GM12875 (cell line): Measurements from ENCODE around the gene ARHGAP45.
"Not testable (repeated sequence)": the region's sequence is repeated elsewhere in the genome, so short reads cannot be mapped to it uniquely, and the experiment has no call there.

ENCODE experiments used
- H3K4me3 ChIP-seq: one replicate; pipeline ENCODE4 v1.5.1; 2011; ENCODE audit warnings: low read depth, low read length, control low read depth
- TF ChIP-seq, protein P1 (sequence below): IDR thresholded peaks from 2 replicates; pipeline ENCODE4 v1.5.1; 2011; ENCODE audit warnings: low read depth, mild to moderate bottlenecking, control low read depth, inconsistent platforms, low read length, moderate library complexity, borderline replicate concordance; ENCODE audit not compliant: insufficient read depth

Gene ARHGAP45

DNA sequence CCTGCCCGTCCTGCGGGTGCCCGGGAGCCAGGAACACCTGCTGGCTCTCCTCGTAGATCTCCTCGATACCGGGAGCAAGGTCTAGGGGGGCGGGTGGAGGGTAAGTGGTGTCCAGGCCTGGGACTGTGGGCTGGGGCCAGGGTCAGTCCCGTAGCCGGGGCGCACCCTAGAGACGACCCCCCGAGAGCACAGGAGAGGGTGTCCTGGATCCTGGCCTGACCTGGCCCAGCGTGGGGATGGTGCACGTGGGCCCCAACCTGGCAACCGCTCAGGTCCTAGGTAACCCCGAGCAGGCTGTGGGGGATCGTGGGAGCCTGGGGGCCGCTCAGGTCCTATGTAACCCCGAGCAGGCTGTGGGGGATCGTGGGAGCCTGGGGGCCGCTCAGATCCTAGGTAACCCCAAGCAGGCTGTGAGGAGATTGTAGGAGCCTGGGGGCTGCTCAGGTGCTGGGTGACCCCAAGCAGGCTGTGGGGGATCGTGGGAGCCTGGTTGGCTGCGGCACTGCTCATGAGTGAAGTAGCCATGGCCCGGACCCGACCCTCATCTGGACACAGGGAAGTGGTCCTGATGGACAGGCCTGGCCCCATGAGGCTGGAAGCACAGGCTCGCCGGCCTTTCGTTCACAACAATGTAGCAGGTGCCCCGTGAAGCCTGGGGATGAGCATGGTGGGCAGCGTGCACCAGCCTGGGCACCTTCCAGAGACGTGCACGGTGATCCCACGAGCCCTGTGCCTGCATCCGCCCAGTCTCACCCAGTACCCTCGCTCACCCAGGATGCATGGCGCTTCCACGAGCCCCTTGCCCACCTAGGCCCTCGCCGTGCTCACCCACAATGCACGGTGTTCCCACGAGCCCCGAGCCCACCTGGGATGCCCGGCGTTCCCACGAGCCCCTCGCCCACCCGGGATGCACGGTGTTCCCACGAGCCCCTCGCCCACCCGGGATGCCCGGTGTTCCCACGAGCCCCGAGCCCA, 43.0 kb downstream of the ARHGAP45 start:
- TF ChIP-seq, protein P1, sequence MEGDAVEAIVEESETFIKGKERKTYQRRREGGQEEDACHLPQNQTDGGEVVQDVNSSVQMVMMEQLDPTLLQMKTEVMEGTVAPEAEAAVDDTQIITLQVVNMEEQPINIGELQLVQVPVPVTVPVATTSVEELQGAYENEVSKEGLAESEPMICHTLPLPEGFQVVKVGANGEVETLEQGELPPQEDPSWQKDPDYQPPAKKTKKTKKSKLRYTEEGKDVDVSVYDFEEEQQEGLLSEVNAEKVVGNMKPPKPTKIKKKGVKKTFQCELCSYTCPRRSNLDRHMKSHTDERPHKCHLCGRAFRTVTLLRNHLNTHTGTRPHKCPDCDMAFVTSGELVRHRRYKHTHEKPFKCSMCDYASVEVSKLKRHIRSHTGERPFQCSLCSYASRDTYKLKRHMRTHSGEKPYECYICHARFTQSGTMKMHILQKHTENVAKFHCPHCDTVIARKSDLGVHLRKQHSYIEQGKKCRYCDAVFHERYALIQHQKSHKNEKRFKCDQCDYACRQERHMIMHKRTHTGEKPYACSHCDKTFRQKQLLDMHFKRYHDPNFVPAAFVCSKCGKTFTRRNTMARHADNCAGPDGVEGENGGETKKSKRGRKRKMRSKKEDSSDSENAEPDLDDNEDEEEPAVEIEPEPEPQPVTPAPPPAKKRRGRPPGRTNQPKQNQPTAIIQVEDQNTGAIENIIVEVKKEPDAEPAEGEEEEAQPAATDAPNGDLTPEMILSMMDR = no peak
- no peak overlapping the region for H3K4me3 ChIP-seq

DNA sequence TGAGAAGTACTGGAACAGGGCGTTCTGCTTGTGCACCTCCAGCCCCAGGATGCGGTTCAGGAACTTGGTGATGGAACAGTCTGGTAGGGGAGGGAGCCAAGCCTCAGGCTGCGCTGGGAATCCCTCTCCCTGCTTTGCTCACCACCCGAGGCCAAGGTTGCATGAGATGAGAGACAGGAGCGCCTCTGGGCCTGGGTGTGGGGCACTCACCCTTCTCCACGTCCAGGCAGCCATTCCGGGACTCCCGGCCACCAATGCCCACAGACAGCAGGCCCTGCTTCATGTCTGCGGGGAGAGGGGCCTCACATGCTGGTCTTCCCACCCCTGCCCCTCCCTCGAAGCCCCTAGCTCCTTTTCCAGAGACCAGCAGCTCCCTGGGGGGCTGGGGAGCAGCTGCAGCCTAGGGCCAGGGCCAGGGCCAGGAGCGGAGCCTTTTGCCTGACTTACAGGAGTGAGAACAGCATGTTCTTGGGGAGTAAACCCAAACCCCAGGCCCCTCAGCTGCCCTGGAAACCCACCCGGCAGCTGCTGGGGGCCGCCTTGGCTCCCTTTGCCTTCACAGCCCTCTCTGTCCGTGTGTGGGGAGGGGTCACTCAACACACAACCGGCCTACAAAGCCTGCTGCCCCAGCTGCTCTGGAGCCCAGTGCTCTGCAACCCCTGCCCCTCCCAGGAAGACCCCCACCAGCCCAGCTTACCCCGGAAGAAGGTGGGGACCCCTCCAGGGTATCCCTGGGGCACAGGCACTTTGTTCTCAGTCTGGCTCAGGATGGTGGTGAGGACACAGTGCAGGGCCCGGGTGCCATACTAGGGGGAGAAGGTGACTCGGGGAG, 44.1 kb downstream of the ARHGAP45 start:
- TF ChIP-seq, protein P1 = no peak
- H3K4me3 ChIP-seq = no peak overlapping the region

DNA sequence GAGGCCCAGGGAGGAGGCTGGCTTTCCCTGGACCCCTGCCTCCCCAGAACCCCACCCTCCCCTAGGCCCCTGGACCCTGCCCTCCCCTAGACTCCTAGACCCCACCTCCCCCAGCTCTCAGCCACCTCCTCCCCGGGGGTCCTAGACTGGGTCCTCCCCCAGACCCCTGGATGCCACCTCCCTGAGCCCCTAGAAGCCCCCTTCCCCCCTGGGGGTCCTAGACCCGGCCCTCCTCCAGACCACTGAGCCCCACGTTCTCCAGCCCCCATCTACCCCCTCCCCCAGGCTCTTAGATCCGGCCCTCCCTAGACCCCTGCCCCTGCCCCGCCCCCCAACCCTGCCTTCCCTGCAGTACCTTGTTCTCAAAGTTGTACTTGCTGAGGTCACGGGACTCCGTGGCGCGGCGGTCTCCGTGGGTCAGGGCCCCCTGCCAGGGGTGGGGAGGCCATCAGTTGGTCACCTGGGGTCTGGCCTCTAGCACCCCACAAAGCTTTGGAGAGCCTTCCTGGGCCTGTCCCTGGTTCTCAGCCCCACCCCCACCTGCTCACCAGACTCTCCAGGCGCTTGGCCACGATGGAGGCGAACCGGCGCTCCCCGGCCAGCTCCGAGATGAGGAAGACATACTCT, 44.8 kb downstream of the ARHGAP45 start:
- H3K4me3 ChIP-seq = no peak overlapping the region
- TF ChIP-seq, protein P1 = no peak

DNA sequence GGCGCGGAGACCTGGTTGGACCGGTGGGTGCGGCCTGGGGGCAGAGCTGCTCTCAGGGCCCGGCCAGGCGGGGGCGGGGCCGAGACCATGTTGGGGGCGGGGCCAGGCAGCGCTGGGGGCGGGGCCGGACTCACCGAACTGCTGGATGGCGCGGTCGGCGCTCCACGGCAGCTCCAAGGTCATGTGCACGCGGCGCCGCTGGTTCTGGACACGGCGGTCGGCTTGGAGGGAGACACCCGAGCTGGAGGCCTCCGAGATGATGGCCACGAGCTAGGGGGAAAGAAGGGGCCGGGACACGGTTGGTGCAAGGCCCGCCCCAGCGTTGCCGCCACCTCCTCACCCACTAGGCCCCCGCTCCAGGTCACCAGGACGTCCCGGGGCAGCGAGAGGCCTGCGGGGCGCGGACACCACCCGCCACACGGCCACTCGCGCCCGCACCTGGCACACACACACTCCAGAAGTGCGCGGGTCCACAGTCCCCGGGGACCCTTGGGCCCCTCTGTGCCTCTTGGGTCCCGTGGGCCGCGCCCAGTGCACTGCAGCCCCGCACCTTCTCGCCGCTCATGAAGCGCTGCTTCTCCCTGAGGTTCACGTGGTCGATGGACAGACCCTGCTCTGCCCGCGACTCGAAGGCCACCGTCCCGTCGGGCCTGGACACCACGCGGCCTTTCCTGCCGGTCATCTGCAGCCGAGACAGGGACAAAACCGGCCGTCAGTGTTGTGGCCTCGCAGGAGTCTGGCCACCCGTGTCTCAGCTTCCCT, 45.5 kb downstream of the ARHGAP45 start:
- H3K4me3 ChIP-seq = no peak overlapping the region
- TF ChIP-seq, protein P1 = no peak

DNA sequence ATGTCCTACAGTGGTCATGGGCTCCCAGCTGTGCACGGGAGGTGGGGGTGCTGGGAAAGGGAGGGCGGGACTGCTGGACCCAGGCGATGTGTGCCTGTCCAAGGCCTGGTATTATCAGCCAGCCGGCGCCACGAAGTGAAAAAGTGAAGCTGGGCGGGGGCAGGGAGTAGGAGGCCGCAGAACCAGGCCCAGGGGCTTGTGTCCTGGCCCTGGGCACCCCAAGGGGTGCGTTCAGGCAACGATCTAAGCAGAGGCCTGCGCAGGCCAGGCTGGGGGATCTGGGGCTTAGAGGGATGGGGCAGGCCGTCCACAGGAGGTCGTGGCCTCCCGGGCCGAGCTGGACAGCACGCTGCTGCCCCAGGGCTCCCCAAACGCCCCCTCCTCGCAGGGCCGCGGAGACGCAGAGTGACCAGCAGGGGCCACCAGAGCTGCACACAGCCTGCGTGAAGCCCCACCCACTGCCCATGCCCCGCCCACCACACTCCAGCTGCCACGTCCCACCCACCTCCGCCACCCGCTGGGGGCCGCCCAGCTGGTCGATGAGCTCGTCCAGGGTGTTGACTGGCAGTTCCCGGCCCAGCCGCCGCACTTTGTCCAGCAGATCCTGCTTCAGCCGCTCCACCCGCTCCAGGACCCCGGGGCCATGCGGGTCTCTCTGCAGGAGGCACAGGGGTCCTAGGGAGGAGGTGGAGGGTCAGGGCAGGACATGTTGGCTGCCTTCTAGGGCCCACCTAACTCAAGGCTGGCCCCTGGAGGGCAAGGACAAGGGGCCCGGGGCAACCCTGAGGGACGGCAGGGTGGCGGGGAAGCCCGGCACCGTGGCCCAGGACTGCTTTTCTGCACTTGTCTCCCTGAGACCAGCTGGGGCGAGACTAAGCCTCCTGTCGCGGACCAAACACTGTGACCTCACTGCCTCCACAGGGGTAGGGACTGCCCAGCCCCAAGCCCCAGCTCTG, 46.3 kb downstream of the ARHGAP45 start:
- H3K4me3 ChIP-seq = no peak overlapping the region
- TF ChIP-seq, protein P1 = peak; percentile 92

DNA sequence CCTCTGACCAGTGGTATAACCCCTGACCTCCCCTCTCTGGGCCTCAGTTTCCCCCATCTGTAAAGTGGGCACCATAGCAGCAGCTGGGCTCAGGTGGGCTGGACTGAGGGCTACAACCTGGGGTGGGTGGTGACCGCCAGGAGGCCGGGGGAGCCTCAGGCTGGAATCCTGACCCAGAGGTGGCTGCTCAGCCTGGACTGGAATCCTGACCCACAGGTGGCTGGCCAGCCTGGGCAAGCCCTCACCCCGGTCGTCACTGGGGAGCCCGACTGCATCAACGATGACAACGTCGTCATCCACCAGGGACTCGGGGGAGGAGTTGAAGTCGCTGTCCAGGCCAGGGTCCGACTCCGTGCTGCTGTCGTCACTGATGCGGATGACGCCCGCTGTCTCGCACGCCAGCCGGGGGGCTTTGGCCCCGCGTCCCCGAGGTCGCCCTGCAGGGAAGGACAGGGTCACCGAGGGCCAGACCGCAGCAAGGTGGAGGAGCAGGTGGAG, 47.1 kb downstream of the ARHGAP45 start:
- TF ChIP-seq, protein P1 = no peak
- no peak overlapping the region for H3K4me3 ChIP-seq

DNA sequence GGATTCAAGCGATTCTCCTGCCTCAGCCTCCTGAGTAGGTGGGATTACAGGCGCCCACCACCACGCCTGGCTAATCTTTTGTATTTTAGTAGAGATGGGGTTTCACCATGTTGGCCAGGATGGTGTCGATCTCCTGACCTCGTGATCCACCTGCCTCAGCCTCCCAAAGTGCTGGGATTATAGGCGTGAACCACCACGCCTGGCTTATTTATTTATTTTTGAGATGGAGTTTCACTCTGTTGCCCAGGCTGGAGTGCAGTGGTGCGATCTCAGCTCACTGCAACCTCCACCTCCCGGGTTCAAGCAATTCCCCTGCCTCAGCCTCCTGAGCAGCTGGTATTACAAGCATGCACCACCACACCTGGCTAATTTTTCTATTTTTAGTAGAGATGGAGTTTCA, 47.8 kb downstream of the ARHGAP45 start:
- H3K4me3 ChIP-seq = not testable (repeated sequence)
